B cell (primary cell): ENCODE measurements around the gene C16orf82. TPM values are rescaled to one million over a fixed set of nuclear protein-coding genes. Genes with fewer than 3 reads are reported as not detected.

ENCODE experiments used
- ATAC-seq: fragments of 200-7000 bp; cut with Tn5 transposase; one replicate; pipeline ENCODE4 v1.10.0; 2021; ENCODE audit warnings: low read depth, mild to moderate bottlenecking, moderate number of reproducible peaks, moderate library complexity
- CTCF ChIA-PET: fragments of 350-600 bp; sonication (Branson Sonifier 250); formaldehyde crosslinking; loops from one replicate; lab custom pipeline; 2021; ENCODE audit warnings: antibody characterized with exemption, inconsistent platforms; lab: Charles Lee
- POLR2A ChIA-PET: fragments of 350-600 bp; sonication (Branson Sonifier 250); formaldehyde crosslinking; loops from one replicate; lab custom pipeline; 2021; ENCODE audit warnings: antibody characterized with exemption; lab: Charles Lee
- DNase-seq: peaks from one replicate; pipeline ENCODE4 v3.0.0; 2013
- H2AFZ ChIP-seq: 2 replicates; pipeline ENCODE4 v1.6.1; 2012; ENCODE audit warnings: mild to moderate bottlenecking, low read depth, low read length; ENCODE audit not compliant: insufficient read depth, poor library complexity, severe bottlenecking
- H3K27ac ChIP-seq, 2 donors: 1 replicate in 1 of 2; 2 replicates in 1 of 2; pipeline ENCODE4 v1.5.1; 2012 to 2013; ENCODE audit warnings: low read length in 2 of 2, mild to moderate bottlenecking in 2 of 2, moderate library complexity in 1 of 2
- H3K27me3 ChIP-seq, 4 experiments: fragments of 200-600 bp in 1 of 4; sonication (generic) in 1 of 4; replicated peaks in 1 of 4; 1 replicate in 2 of 4; 2 replicates in 2 of 4; pipeline versions ENCODE4 v1.6.1 to v1.7.0; 2013 to 2016; ENCODE audit warnings: low read length in 3 of 4, mild to moderate bottlenecking in 2 of 4, mixed read lengths in 1 of 4, moderate library complexity in 1 of 4; ENCODE audit not compliant: insufficient read depth in 4 of 4, control insufficient read depth in 3 of 4; ENCODE audit errors: control extremely low read depth in 1 of 4
- H3K36me3 ChIP-seq, 2 experiments: replicated peaks in 1 of 2; 1 replicate in 1 of 2; 2 replicates in 1 of 2; pipeline versions ENCODE4 v1.6.1 to v1.7.1; 2013; ENCODE audit warnings: low read length in 1 of 2; ENCODE audit not compliant: insufficient read depth in 2 of 2, control insufficient read depth in 1 of 2; ENCODE audit errors: control extremely low read depth in 1 of 2, extremely low read depth in 1 of 2
- H3K4me1 ChIP-seq, 2 donors: fragments of 200-600 bp in 1 of 2; sonication (generic) in 1 of 2; 1 replicate in 1 of 2; 2 replicates in 1 of 2; pipeline versions ENCODE4 v1.5.1 to v1.6.1; 2013 to 2017; ENCODE audit warnings: low read length in 2 of 2; ENCODE audit not compliant: control insufficient read depth in 2 of 2, insufficient read depth in 2 of 2
- H3K4me2 ChIP-seq: replicated peaks from 2 replicates; pipeline ENCODE3; 2012; ENCODE audit warnings: mild to moderate bottlenecking, low read depth, low read length; ENCODE audit not compliant: poor library complexity, severe bottlenecking
- H3K4me3 ChIP-seq, 5 experiments: fragments of 200-600 bp in 1 of 5; sonication (generic) in 1 of 5; 1 replicate in 3 of 5; 2 replicates in 2 of 5; pipeline versions ENCODE4 v1.5.1 to v1.7.0; 2011 to 2016; ENCODE audit warnings: low read length in 4 of 5, mild to moderate bottlenecking in 4 of 5, low read depth in 2 of 5, control low read depth in 1 of 5, moderate library complexity in 1 of 5; ENCODE audit not compliant: insufficient read depth in 1 of 5; ENCODE audit errors: control extremely low read depth in 1 of 5, extremely low read depth in 1 of 5
- H3K79me2 ChIP-seq: fragments of 200-600 bp; sonication (generic); one replicate; pipeline ENCODE4 v1.6.0; 2016; ENCODE audit warnings: low read length; ENCODE audit not compliant: control insufficient read depth, insufficient read depth
- H3K9ac ChIP-seq: fragments of 200-600 bp; sonication (generic); 2 replicates; pipeline ENCODE4 v1.6.1; 2017; ENCODE audit warnings: mild to moderate bottlenecking, low read length, moderate library complexity
- H3K9me3 ChIP-seq, 3 donors: one replicate each; pipeline versions ENCODE4 v1.6.1 to v1.7.1; 2013; ENCODE audit warnings: low read length in 2 of 3; ENCODE audit not compliant: control insufficient read depth in 2 of 3, insufficient read depth in 1 of 3; ENCODE audit errors: control extremely low read depth in 1 of 3
- H4K20me1 ChIP-seq: 2 replicates; pipeline ENCODE4 v1.6.0; 2012; ENCODE audit warnings: mild to moderate bottlenecking, low read length; ENCODE audit not compliant: insufficient read depth, control insufficient read depth, poor library complexity, severe bottlenecking
- H3K27ac Mint-ChIP-seq: one replicate; pipeline ENCODE4 v1.8.0; 2021; ENCODE audit warnings: mixed read lengths
- H3K27me3 Mint-ChIP-seq: one replicate; pipeline ENCODE4 v1.8.0; 2021; ENCODE audit warnings: mixed read lengths
- H3K4me1 Mint-ChIP-seq: one replicate; pipeline ENCODE4 v1.8.0; 2021; ENCODE audit warnings: mixed read lengths
- H3K4me3 Mint-ChIP-seq: one replicate; pipeline ENCODE4 v1.8.0; 2021; ENCODE audit warnings: mixed read lengths
- H3K9me3 Mint-ChIP-seq: one replicate; pipeline ENCODE4 v1.8.0; 2022; ENCODE audit warnings: mixed read lengths; ENCODE audit not compliant: insufficient read depth
- CTCF ChIP-seq: fragments of 200-600 bp; IDR thresholded peaks from one replicate; pipeline ENCODE4 v1.8.0; 2022; ENCODE audit warnings: antibody characterized with exemption, mild to moderate bottlenecking
- EZH2 ChIP-seq: IDR thresholded peaks from 2 replicates; pipeline ENCODE4 v1.6.1; 2012; ENCODE audit warnings: borderline replicate concordance, low read depth, mild to moderate bottlenecking, moderate library complexity, low read length; ENCODE audit not compliant: insufficient read depth, poor library complexity, severe bottlenecking
- WGBS: methylation state at CpG from one replicate; pipeline ENCODE4 v1.1.5; 2013; ENCODE audit warnings: missing lambda C conversion rate; ENCODE audit not compliant: insufficient coverage; 5-methylcytosine and 5-hydroxymethylcytosine counted together
- intact Hi-C: fragments of 100-400 bp; cut with micrococcal nuclease; formaldehyde crosslinking; loops from one replicate; pipeline ENCODE4 v1.10.0; 2022
- polyA plus RNA-seq: library from polyadenylated mRNA; depleted of rRNA; stranded (reverse); fragments of >200 nt; gene quantifications from 2 replicates; pipeline ENCODE4 v1.2.3, GENCODE V29; 2012
- total RNA-seq, 2 donors: library from RNA; stranded (reverse); fragments of 120-200 nt in 1 of 2; gene quantifications; 1 replicate in 1 of 2; 2 replicates in 1 of 2; pipeline versions ENCODE4 v1.2.3 to v1.2.4, GENCODE V29; 2013 to 2022

Gene C16orf82
- total and polyA plus RNA-seq, 2 donors (not counting 1 experiment from before 2014, with no cell fraction given): not detected

GRCh38 chr16:27029525-27029924 is 37.2 kb upstream of the C16orf82 start:
- no peaks in the 10 kb centered on the region for H3K4me1 Mint-ChIP-seq
- ChIA-PET CTCF (no interaction called here), POLR2A (no interaction called here)
- Histone ChIP-seq H3K27me3 (no peaks in the 10 kb centered on the region), H3K27ac (no peak overlapping the region), H3K4me2 (no peak overlapping the region), H2AFZ (no peak overlapping the region), H3K79me2 (no peaks in the 10 kb centered on the region), H3K36me3 (no peaks in the 10 kb centered on the region), H3K4me3 (no peak overlapping the region), H3K9me3 (peaks cover 0 to 6% (median 0%) of the 10 kb centered on the region in 3 donors), H4K20me1 (no peaks in the 10 kb centered on the region), H3K4me1 (no peaks in the 10 kb centered on the region), H3K9ac (no peak overlapping the region)
- no peak overlapping the region for H3K27ac Mint-ChIP-seq
- no peaks in the 10 kb centered on the region for H3K9me3 Mint-ChIP-seq
- DNase-seq (no peak), ATAC-seq (no peak)
- peaks cover 11% of the 10 kb centered on the region for H3K27me3 Mint-ChIP-seq
- no peak overlapping the region for H3K4me3 Mint-ChIP-seq
- TF ChIP-seq EZH2 (no peak), CTCF (no peak)
- intact Hi-C loops: no loop called here
- 86% methylated on average over 6 of the region's 6 CpGs for WGBS

- Mint-ChIP-seq H3K4me3 (no peak overlapping the region), H3K9me3 (no peaks in the 10 kb centered on the region), H3K4me1 (no peaks in the 10 kb centered on the region), H3K27me3 (peaks cover 19% of the 10 kb centered on the region), H3K27ac (no peak overlapping the region)
- Histone ChIP-seq H3K9me3 (no peaks in the 10 kb centered on the region), H4K20me1 (no peaks in the 10 kb centered on the region), H3K27ac (no peak overlapping the region), H3K4me2 (no peak overlapping the region), H3K27me3 (peaks cover 0 to 4% (median 0%) of the 10 kb centered on the region in 4 experiments), H2AFZ (no peak overlapping the region), H3K9ac (no peak overlapping the region), H3K36me3 (no peaks in the 10 kb centered on the region), H3K4me3 (no peak overlapping the region), H3K4me1 (no peaks in the 10 kb centered on the region), H3K79me2 (no peaks in the 10 kb centered on the region)
- TF ChIP-seq EZH2 (no peak), CTCF (no peak)
- ChIA-PET POLR2A (no interaction called here), CTCF (no interaction called here)
- ATAC-seq: no peak
- 100% methylated on average over 7 of the region's 12 CpGs for WGBS
- intact Hi-C loops: no loop called here
- DNase-seq: no peak
Observed at GRCh38 chr16:27033281-27033979, 33.3 kb upstream of the C16orf82 start.
